Caco-2 (cell line): Measurements from ENCODE around the gene ARMH3. TPM values are rescaled to one million over a fixed set of nuclear protein-coding genes. Genes with fewer than 3 reads are reported as not detected.

Source experiments
- BruUV-seq: library from RNA; stranded (reverse); fragments of 400-500 nt; replicated peaks from 2 replicates; lab custom pipeline; 2021; lab: Mats Ljungman, UMichigan
- CTCF ChIA-PET: fragments of 300-600 bp; sonication (Branson Sonifier 250); formaldehyde crosslinking; loops from one replicate; lab custom pipeline; 2022; ENCODE audit warnings: antibody characterized with exemption; lab: Charles Lee
- POLR2A ChIA-PET: fragments of 300-600 bp; sonication (Branson Sonifier 250); formaldehyde crosslinking; loops from one replicate; lab custom pipeline; 2022; ENCODE audit warnings: antibody characterized with exemption; lab: Charles Lee
- DNase-seq, 2 experiments: peaks; one replicate each; pipeline versions ENCODE4 v3.0.0 to v3.0.0-alpha.2; 2020 to 2022
- H3K27me3 ChIP-seq: replicated peaks from 2 replicates; pipeline ENCODE4 v1.6.0; 2011; ENCODE audit warnings: low read length; ENCODE audit not compliant: control insufficient read depth, insufficient read depth
- H3K36me3 ChIP-seq: 2 replicates; pipeline ENCODE4 v1.5.1; 2011; ENCODE audit warnings: low read length; ENCODE audit not compliant: control insufficient read depth, insufficient read depth
- H3K4me1 ChIP-seq: fragments of 250-450 bp; sonication (Bioruptor Pico); 2 replicates; pipeline ENCODE4 v1.5.1; 2020; ENCODE audit warnings: mild to moderate bottlenecking
- H3K4me3 ChIP-seq: 2 replicates; pipeline ENCODE4 v1.5.1; 2011; ENCODE audit warnings: low read depth, mild to moderate bottlenecking, control low read depth, low read length
- H3K9me3 ChIP-seq: fragments of 250-450 bp; sonication (Bioruptor Pico); 2 replicates; pipeline ENCODE4 v1.5.1; 2020; ENCODE audit warnings: mild to moderate bottlenecking, moderate library complexity
- H3K27ac Mint-ChIP-seq: one replicate; pipeline ENCODE4 v1.8.0; 2022; ENCODE audit warnings: mixed read lengths; ENCODE audit not compliant: unreplicated experiment
- H3K27me3 Mint-ChIP-seq: one replicate; pipeline ENCODE4 v1.8.0; 2022; ENCODE audit warnings: mixed read lengths; ENCODE audit not compliant: insufficient read depth, unreplicated experiment
- H3K36me3 Mint-ChIP-seq: one replicate; pipeline ENCODE4 v1.8.0; 2022; ENCODE audit warnings: mild to moderate bottlenecking, mixed read lengths; ENCODE audit not compliant: insufficient read depth, unreplicated experiment
- H3K4me1 Mint-ChIP-seq: one replicate; pipeline ENCODE4 v1.8.0; 2022; ENCODE audit warnings: low read depth, mixed read lengths; ENCODE audit not compliant: unreplicated experiment
- H3K4me3 Mint-ChIP-seq: one replicate; pipeline ENCODE4 v1.8.0; 2022; ENCODE audit warnings: mild to moderate bottlenecking, moderate library complexity, mixed read lengths; ENCODE audit not compliant: unreplicated experiment
- H3K9me3 Mint-ChIP-seq: one replicate; pipeline ENCODE4 v1.8.0; 2022; ENCODE audit warnings: mixed read lengths; ENCODE audit not compliant: unreplicated experiment
- intact Hi-C: fragments of 100-400 bp; cut with micrococcal nuclease; formaldehyde crosslinking; loops from one replicate; pipeline ENCODE4 v1.10.0; 2022; ENCODE audit not compliant: unreplicated experiment
- total RNA-seq: library from RNA; stranded (reverse); gene quantifications from 2 replicates; pipeline ENCODE4 v1.2.3, GENCODE V29; 2022
- TF ChIP-seq, protein P1 (sequence below), 2 experiments: fragments of 200-600 bp in 1 of 2; IDR thresholded peaks; 1 replicate in 1 of 2; 2 replicates in 1 of 2; pipeline versions ENCODE4 v1.5.1 to v1.8.0; 2011 to 2022; ENCODE audit warnings: antibody characterized with exemption in 1 of 2, control low read depth in 1 of 2, inconsistent platforms in 1 of 2, low read depth in 1 of 2, low read length in 1 of 2, mild to moderate bottlenecking in 1 of 2, moderate library complexity in 1 of 2; ENCODE audit not compliant: insufficient read depth in 1 of 2, severe bottlenecking in 1 of 2, unreplicated experiment in 1 of 2

Gene ARMH3
- total RNA-seq, 1 experiment from 2014 or later = 17.4 TPM

DNA sequence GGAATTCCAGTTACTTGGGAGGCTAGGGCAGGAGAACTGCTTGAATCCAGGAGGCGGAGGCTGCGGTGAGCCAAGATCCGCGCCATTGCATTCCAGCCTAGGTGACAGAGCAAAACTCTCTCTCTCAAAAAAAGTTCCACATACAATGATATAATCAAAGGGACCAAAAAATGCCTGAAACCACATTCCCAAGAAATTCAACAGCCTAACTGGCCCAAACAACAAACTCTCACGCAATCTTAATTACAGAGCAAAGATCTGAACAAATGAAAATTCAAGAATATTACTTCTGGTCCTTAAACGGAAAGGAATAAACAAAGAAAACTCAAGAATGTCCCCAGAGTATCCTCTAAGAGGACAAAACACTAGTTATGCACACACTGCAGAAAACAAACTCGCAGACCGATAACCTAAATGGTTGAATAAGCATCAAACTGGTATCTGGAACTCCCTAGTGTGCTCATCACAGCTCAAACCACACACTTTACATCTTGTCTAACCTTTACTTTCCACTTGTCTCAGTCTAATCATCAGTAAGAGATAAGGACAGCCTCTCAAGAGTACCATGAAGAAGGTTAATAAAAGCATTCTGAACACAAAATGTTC lies 241.4 kb downstream of the ARMH3 start:
- intact Hi-C loops = no loop called here
- BruUV-seq = no TSS peak
- peaks cover 6% of the 10 kb centered on the region for H3K4me1 ChIP-seq
- no peak for DNase-seq
- no peaks in the 10 kb centered on the region for H3K36me3 ChIP-seq
- ChIA-PET CTCF (no interaction called here), POLR2A (no interaction called here)
- H3K9me3 Mint-ChIP-seq = no peaks in the 10 kb centered on the region
- H3K27me3 Mint-ChIP-seq = no peaks in the 10 kb centered on the region
- peaks cover 72% of the 10 kb centered on the region for H3K36me3 Mint-ChIP-seq
- no peaks in the 10 kb centered on the region for H3K9me3 ChIP-seq
- H3K27me3 ChIP-seq = no peaks in the 10 kb centered on the region
- peak overlapping the region; percentile 95 for H3K4me3 Mint-ChIP-seq
- H3K4me1 Mint-ChIP-seq = peaks cover 13% of the 10 kb centered on the region
- TF ChIP-seq, protein P1, sequence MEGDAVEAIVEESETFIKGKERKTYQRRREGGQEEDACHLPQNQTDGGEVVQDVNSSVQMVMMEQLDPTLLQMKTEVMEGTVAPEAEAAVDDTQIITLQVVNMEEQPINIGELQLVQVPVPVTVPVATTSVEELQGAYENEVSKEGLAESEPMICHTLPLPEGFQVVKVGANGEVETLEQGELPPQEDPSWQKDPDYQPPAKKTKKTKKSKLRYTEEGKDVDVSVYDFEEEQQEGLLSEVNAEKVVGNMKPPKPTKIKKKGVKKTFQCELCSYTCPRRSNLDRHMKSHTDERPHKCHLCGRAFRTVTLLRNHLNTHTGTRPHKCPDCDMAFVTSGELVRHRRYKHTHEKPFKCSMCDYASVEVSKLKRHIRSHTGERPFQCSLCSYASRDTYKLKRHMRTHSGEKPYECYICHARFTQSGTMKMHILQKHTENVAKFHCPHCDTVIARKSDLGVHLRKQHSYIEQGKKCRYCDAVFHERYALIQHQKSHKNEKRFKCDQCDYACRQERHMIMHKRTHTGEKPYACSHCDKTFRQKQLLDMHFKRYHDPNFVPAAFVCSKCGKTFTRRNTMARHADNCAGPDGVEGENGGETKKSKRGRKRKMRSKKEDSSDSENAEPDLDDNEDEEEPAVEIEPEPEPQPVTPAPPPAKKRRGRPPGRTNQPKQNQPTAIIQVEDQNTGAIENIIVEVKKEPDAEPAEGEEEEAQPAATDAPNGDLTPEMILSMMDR (IDR thresholded peaks at IDR 0.05; ENCODE audit: insufficient read depth in 1 of 2, low read depth in 1 of 2, low read length in 1 of 2, severe bottlenecking in 1 of 2, unreplicated experiment in 1 of 2) = no peak
- no peak overlapping the region for H3K4me3 ChIP-seq
- H3K27ac Mint-ChIP-seq = peak overlapping the region; percentile 42

DNA sequence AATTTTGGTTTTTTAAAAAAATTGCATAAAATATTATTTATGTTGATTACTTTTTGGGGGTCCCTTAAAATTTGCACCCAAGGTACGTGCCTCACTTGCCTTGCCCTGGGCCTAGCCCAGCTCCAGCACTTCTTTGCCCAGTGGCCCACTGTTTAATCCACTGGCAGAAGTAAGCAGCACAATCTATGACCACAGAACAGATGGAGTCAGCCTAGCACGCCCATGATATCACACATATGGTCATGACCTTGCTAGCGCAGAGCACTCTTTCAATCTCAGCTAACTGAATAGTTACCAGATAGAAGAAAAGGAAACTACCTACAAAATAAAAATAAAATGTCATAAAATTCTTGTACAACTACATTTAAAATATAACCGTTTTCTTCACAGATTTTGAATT lies 243.4 kb downstream of the ARMH3 start:
- POLR2A ChIA-PET = no interaction called here
- no TSS peak for BruUV-seq
- Histone ChIP-seq H3K27me3 (no peaks in the 10 kb centered on the region), H3K9me3 (no peaks in the 10 kb centered on the region), H3K4me1 (peaks cover 6% of the 10 kb centered on the region), H3K4me3 (no peak overlapping the region), H3K36me3 (no peaks in the 10 kb centered on the region)
- H3K4me1 Mint-ChIP-seq = peaks cover 13% of the 10 kb centered on the region
- TF ChIP-seq, protein P1 (IDR thresholded peaks at IDR 0.05; ENCODE audit: insufficient read depth in 1 of 2, low read depth in 1 of 2, low read length in 1 of 2, severe bottlenecking in 1 of 2, unreplicated experiment in 1 of 2) = no peak
- peaks cover 73% of the 10 kb centered on the region for H3K36me3 Mint-ChIP-seq
- CTCF ChIA-PET = no interaction called here
- no peak overlapping the region for H3K4me3 Mint-ChIP-seq
- intact Hi-C loops = no loop called here
- no peaks in the 10 kb centered on the region for H3K27me3 Mint-ChIP-seq
- no peak overlapping the region for H3K27ac Mint-ChIP-seq
- no peak for DNase-seq
- H3K9me3 Mint-ChIP-seq = no peaks in the 10 kb centered on the region

DNA sequence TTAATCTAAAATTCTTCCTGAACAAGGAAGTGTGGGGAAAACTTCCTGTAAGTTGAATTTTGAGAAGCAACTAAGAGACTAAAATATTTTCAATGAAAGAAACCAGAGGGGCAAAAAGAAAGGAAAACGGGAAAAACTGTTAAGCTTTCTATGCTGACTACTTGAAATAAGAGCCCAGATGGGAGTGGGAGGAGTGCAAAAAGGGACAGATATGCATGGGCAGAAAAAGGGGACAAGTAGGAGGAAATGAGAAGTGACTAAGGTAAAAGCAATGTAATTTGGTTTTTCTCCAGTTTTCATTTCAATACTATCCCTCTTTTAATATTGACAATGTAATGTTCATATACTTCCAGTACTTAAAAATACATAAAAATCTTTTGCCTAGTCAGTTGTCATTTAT lies 248.8 kb downstream of the ARMH3 start:
- no peaks in the 10 kb centered on the region for H3K36me3 ChIP-seq
- intact Hi-C loops = no loop called here
- Mint-ChIP-seq H3K9me3 (no peaks in the 10 kb centered on the region), H3K36me3 (peaks cover 87% of the 10 kb centered on the region), H3K27ac (no peak overlapping the region), H3K4me1 (no peaks in the 10 kb centered on the region), H3K4me3 (no peak overlapping the region), H3K27me3 (no peaks in the 10 kb centered on the region)
- TF ChIP-seq, protein P1 (IDR thresholded peaks at IDR 0.05; ENCODE audit: insufficient read depth in 1 of 2, low read depth in 1 of 2, low read length in 1 of 2, severe bottlenecking in 1 of 2, unreplicated experiment in 1 of 2) = no peak
- H3K27me3 ChIP-seq = no peaks in the 10 kb centered on the region
- H3K4me3 ChIP-seq = no peak overlapping the region
- no peaks in the 10 kb centered on the region for H3K4me1 ChIP-seq
- ChIA-PET CTCF (interaction anchor here (0.6 kb wide), 1 partner anchor 237 kb away, joined by 3 read pairs; no protein-coding TSS in a partner anchor), POLR2A (no interaction called here)
- BruUV-seq = no TSS peak
- no peak for DNase-seq
- H3K9me3 ChIP-seq = no peaks in the 10 kb centered on the region
